Mesendoderm (in vitro differentiated cells): ENCODE results near the gene CPT1C.
A peak's percentile ranks its signal among the peaks of the same experiment; 100 is the strongest.

Source experiments
- DNase-seq: peaks from one replicate; pipeline ENCODE4 v3.0.0; 2013
- H2AK5ac ChIP-seq: 2 replicates; pipeline ENCODE4 v1.6.1; 2013; ENCODE audit warnings: low read length, inconsistent platforms
- H2BK120ac ChIP-seq: 2 replicates; pipeline ENCODE4 v1.6.1; 2013; ENCODE audit warnings: low read depth, mild to moderate bottlenecking, low read length, moderate library complexity, mixed read lengths
- H2BK15ac ChIP-seq: replicated peaks from 2 replicates; pipeline ENCODE4 v1.6.1; 2013; ENCODE audit warnings: low read depth, mild to moderate bottlenecking, moderate library complexity
- H2BK5ac ChIP-seq: 2 replicates; pipeline ENCODE4 v1.6.1; 2013; ENCODE audit warnings: low read length, inconsistent platforms
- H3K18ac ChIP-seq: 2 replicates; pipeline ENCODE4 v1.6.1; 2013; ENCODE audit warnings: mild to moderate bottlenecking, low read length, mixed read lengths
- H3K23ac ChIP-seq: one replicate; pipeline ENCODE4 v1.6.1; 2013; ENCODE audit warnings: low read length
- H3K27ac ChIP-seq: 2 replicates; pipeline ENCODE4 v1.5.1; 2013; ENCODE audit warnings: low read depth, mild to moderate bottlenecking, inconsistent platforms, low read length, moderate library complexity
- H3K27me3 ChIP-seq: 2 replicates; pipeline ENCODE4 v1.6.1; 2013; ENCODE audit warnings: low read length, control low read depth, mild to moderate bottlenecking, inconsistent platforms; ENCODE audit not compliant: insufficient read depth, poor library complexity
- H3K36me3 ChIP-seq: 2 replicates; pipeline ENCODE4 v1.6.1; 2013; ENCODE audit warnings: low read length, inconsistent platforms; ENCODE audit not compliant: control insufficient read depth, insufficient read depth
- H3K4ac ChIP-seq: one replicate; pipeline ENCODE4 v1.6.1; 2013; ENCODE audit warnings: low read depth, mild to moderate bottlenecking, low read length, moderate library complexity
- H3K4me1 ChIP-seq: 2 replicates; pipeline ENCODE4 v1.6.1; 2013; ENCODE audit warnings: low read depth, low read length, inconsistent platforms; ENCODE audit not compliant: control insufficient read depth
- H3K4me2 ChIP-seq: 2 replicates; pipeline ENCODE4 v1.6.1; 2013; ENCODE audit warnings: low read length
- H3K4me3 ChIP-seq: 2 replicates; pipeline ENCODE4 v1.5.1; 2013; ENCODE audit warnings: mild to moderate bottlenecking, low read length
- H3K56ac ChIP-seq: one replicate; pipeline ENCODE4 v1.6.1; 2013; ENCODE audit warnings: low read length
- H3K79me1 ChIP-seq: 2 replicates; pipeline ENCODE4 v1.6.1; 2013; ENCODE audit warnings: low read length, inconsistent platforms
- H3K79me2 ChIP-seq: 2 replicates; pipeline ENCODE4 v1.6.1; 2013; ENCODE audit warnings: mild to moderate bottlenecking, low read length; ENCODE audit not compliant: control insufficient read depth, insufficient read depth
- H3K9ac ChIP-seq: 2 replicates; pipeline ENCODE4 v1.6.1; 2013; ENCODE audit warnings: low read length, inconsistent platforms
- H4K5ac ChIP-seq: one replicate; pipeline ENCODE4 v1.6.1; 2013; ENCODE audit warnings: low read length
- H4K8ac ChIP-seq: one replicate; pipeline ENCODE4 v1.6.1; 2013; ENCODE audit warnings: low read depth, mild to moderate bottlenecking, control low read depth, low read length, moderate library complexity
- WGBS: extraction: QIAGEN DNeasy Blood & Tissue Kit; methylation state at CpG from one replicate; pipeline ENCODE4 v1.1.7; 2013; ENCODE audit warnings: low lambda C conversion rate, missing lambda C conversion rate; ENCODE audit not compliant: insufficient coverage; ENCODE audit errors: extremely low coverage; 5-methylcytosine and 5-hydroxymethylcytosine counted together

The CPT1C gene

GRCh38 chr19:49752701-49753100, 61.8 kb downstream of the CPT1C start:
- Histone ChIP-seq H2BK120ac (no peak overlapping the region), H3K79me1 (no peaks in the 10 kb centered on the region), H3K4me2 (no peak overlapping the region), H4K5ac (no peak overlapping the region), H3K9ac (no peak overlapping the region), H3K36me3 (no peaks in the 10 kb centered on the region), H4K8ac (no peak overlapping the region), H2AK5ac (no peak overlapping the region), H3K4ac (no peak overlapping the region), H3K27me3 (no peaks in the 10 kb centered on the region), H3K79me2 (no peaks in the 10 kb centered on the region), H2BK15ac (no peak overlapping the region), H3K4me1 (peaks cover 2% of the 10 kb centered on the region), H3K23ac (no peak overlapping the region), H3K56ac (no peak overlapping the region), H2BK5ac (no peak overlapping the region), H3K18ac (no peak overlapping the region), H3K4me3 (no peak overlapping the region), H3K27ac (no peak overlapping the region)
- WGBS, result no CpG with 5 or more reads among the region's 1 CpG
- DNase-seq, result no peak

GRCh38 chr19:49755956-49756355, 65.0 kb downstream of the CPT1C start:
- H3K27me3 ChIP-seq, result no peaks in the 10 kb centered on the region
- H3K9ac ChIP-seq, result no peak overlapping the region
- no peak overlapping the region for H3K23ac ChIP-seq
- no peaks in the 10 kb centered on the region for H3K79me2 ChIP-seq
- H3K18ac ChIP-seq, result no peak overlapping the region
- no peak overlapping the region for H3K4me3 ChIP-seq
- peaks cover 2% of the 10 kb centered on the region for H3K4me1 ChIP-seq
- no peak overlapping the region for H2BK15ac ChIP-seq
- no peak for DNase-seq
- H2BK5ac ChIP-seq, result no peak overlapping the region
- H3K36me3 ChIP-seq, result no peaks in the 10 kb centered on the region
- H3K4ac ChIP-seq, result no peak overlapping the region
- no peak overlapping the region for H2BK120ac ChIP-seq
- H2AK5ac ChIP-seq, result no peak overlapping the region
- no peaks in the 10 kb centered on the region for H3K79me1 ChIP-seq
- no peak overlapping the region for H3K27ac ChIP-seq
- H3K4me2 ChIP-seq, result no peak overlapping the region
- no CpG with 5 or more reads among the region's 3 CpGs for WGBS
- no peak overlapping the region for H3K56ac ChIP-seq
- H4K8ac ChIP-seq, result no peak overlapping the region
- no peak overlapping the region for H4K5ac ChIP-seq

GRCh38 chr19:49758292-49758691, 67.4 kb downstream of the CPT1C start:
- H3K23ac ChIP-seq, result no peak overlapping the region
- no peak overlapping the region for H3K18ac ChIP-seq
- peaks cover 2% of the 10 kb centered on the region for H3K4me1 ChIP-seq
- H3K56ac ChIP-seq, result peak overlapping the region; percentile 37
- H3K79me2 ChIP-seq, result no peaks in the 10 kb centered on the region
- no peaks in the 10 kb centered on the region for H3K36me3 ChIP-seq
- H3K27me3 ChIP-seq, result no peaks in the 10 kb centered on the region
- H4K8ac ChIP-seq, result no peak overlapping the region
- H2BK15ac ChIP-seq, result no peak overlapping the region
- no peak overlapping the region for H3K4ac ChIP-seq
- WGBS, result no CpG with 5 or more reads among the region's 7 CpGs
- H3K4me2 ChIP-seq, result no peak overlapping the region
- no peak overlapping the region for H3K9ac ChIP-seq
- H2AK5ac ChIP-seq, result no peak overlapping the region
- H3K79me1 ChIP-seq, result no peaks in the 10 kb centered on the region
- no peak overlapping the region for H2BK120ac ChIP-seq
- H4K5ac ChIP-seq, result no peak overlapping the region
- no peak overlapping the region for H2BK5ac ChIP-seq
- no peak overlapping the region for H3K27ac ChIP-seq
- no peak overlapping the region for H3K4me3 ChIP-seq
- peak; percentile 56 for DNase-seq

- DNase-seq, result peak; percentile 13
- Histone ChIP-seq H3K56ac (no peak overlapping the region), H3K4me2 (no peak overlapping the region), H3K4ac (no peak overlapping the region), H3K23ac (no peak overlapping the region), H2BK15ac (no peak overlapping the region), H2AK5ac (no peak overlapping the region), H2BK120ac (no peak overlapping the region), H3K79me2 (no peaks in the 10 kb centered on the region), H3K36me3 (no peaks in the 10 kb centered on the region), H2BK5ac (no peak overlapping the region), H3K27me3 (no peaks in the 10 kb centered on the region), H3K18ac (no peak overlapping the region), H3K79me1 (no peaks in the 10 kb centered on the region), H4K8ac (no peak overlapping the region), H3K9ac (no peak overlapping the region), H4K5ac (no peak overlapping the region), H3K4me1 (peaks cover 6% of the 10 kb centered on the region), H3K27ac (no peak overlapping the region), H3K4me3 (no peak overlapping the region)
- no CpG with 5 or more reads among the region's 1 CpG for WGBS
Observed at GRCh38 chr19:49761249-49761624, 70.3 kb downstream of the CPT1C start.

GRCh38 chr19:49761625-49762311, 70.9 kb downstream of the CPT1C start:
- Histone ChIP-seq H3K79me2 (no peaks in the 10 kb centered on the region), H3K9ac (no peak overlapping the region), H3K23ac (no peak overlapping the region), H3K4ac (no peak overlapping the region), H3K4me3 (no peak overlapping the region), H2AK5ac (no peak overlapping the region), H2BK120ac (no peak overlapping the region), H3K27me3 (no peaks in the 10 kb centered on the region), H3K4me1 (peaks cover 6% of the 10 kb centered on the region), H2BK15ac (no peak overlapping the region), H3K79me1 (no peaks in the 10 kb centered on the region), H3K27ac (no peak overlapping the region), H3K36me3 (no peaks in the 10 kb centered on the region), H3K56ac (peak overlapping the region; percentile 37), H3K4me2 (no peak overlapping the region), H2BK5ac (no peak overlapping the region), H4K8ac (no peak overlapping the region), H3K18ac (no peak overlapping the region), H4K5ac (no peak overlapping the region)
- WGBS, result no CpG with 5 or more reads among the region's 16 CpGs
- DNase-seq, result peak; percentile 82

GRCh38 chr19:49763230-49763629, 72.3 kb downstream of the CPT1C start, which contains the start of gene TSKS:
TSS of gene TSKS (minus strand) at chr19:49763306. CDS start at chr19:49763247, 59 bp downstream.
- Histone ChIP-seq H2BK5ac (no peak within 1 kb of the TSS), H3K79me2 (peaks cover 10% of the 10 kb centered on the region), H2BK15ac (no peak within 1 kb of the TSS), H3K27ac (no peak within 1 kb of the TSS), H3K4me3 (no peak within 1 kb of the TSS), H3K27me3 (no peaks in the 10 kb centered on the region), H3K4ac (no peak within 1 kb of the TSS), H2AK5ac (no peak within 1 kb of the TSS), H3K56ac (no peak within 1 kb of the TSS), H3K23ac (no peak within 1 kb of the TSS), H3K18ac (no peak within 1 kb of the TSS), H3K4me1 (peaks cover 6% of the 10 kb centered on the region), H3K4me2 (no peak within 1 kb of the TSS), H3K36me3 (no peaks in the 10 kb centered on the region), H4K8ac (no peak within 1 kb of the TSS), H3K9ac (no peak within 1 kb of the TSS), H3K79me1 (peaks cover 7% of the 10 kb centered on the region), H2BK120ac (no peak within 1 kb of the TSS), H4K5ac (no peak within 1 kb of the TSS)
- no peak for DNase-seq
- no CpG with 5 or more reads among the region's 6 CpGs for WGBS
